HG02798 (cell line): Measurements from ENCODE around the gene SPNS1.
"Not testable (repeated sequence)": the region's sequence is repeated elsewhere in the genome, so short reads cannot be mapped to it uniquely, and the experiment has no call there.

Experiments
- ATAC-seq: cut with Tn5 transposase; IDR thresholded peaks from one replicate; pipeline ENCODE4 v1.9.1; 2021; ENCODE audit warnings: mild to moderate bottlenecking; ENCODE audit not compliant: unreplicated experiment, poor library complexity

The SPNS1 gene

GRCh38 chr16:28974437-28975157 is at the start of gene SPNS1:
Gene SPNS1 (plus strand): TSS chr16:28974778. CDS start chr16:28975152, 374 bp downstream.
- ATAC-seq = peak; percentile 93

- peak; percentile 27 for ATAC-seq
These were observed 49.0 kb upstream of the SPNS1 start for GRCh38 chr16:28925386-28926228.

GRCh38 chr16:28926284-28926683 is 48.3 kb upstream of the SPNS1 start:
- not testable (repeated sequence) for ATAC-seq

GRCh38 chr16:28927815-28928214 is 46.8 kb upstream of the SPNS1 start:
- no peak for ATAC-seq

GRCh38 chr16:28930203-28930602 is 44.4 kb upstream of the SPNS1 start:
- no peak for ATAC-seq

GRCh38 chr16:28930652-28931051 is 43.9 kb upstream of the SPNS1 start:
- no peak for ATAC-seq

- no peak for ATAC-seq
These were observed 42.8 kb upstream of the SPNS1 start, which contains the start of gene CD19 for GRCh38 chr16:28931801-28932225. Gene CD19 (plus strand): TSS chr16:28931971. CDS start chr16:28932001, 30 bp downstream.

- ATAC-seq = no peak
These were observed 42.0 kb upstream of the SPNS1 start for GRCh38 chr16:28932339-28933141.

- no peak for ATAC-seq
These were observed 41.4 kb upstream of the SPNS1 start for GRCh38 chr16:28933171-28933570.

- ATAC-seq = no peak
These were observed 39.2 kb upstream of the SPNS1 start for GRCh38 chr16:28935346-28935745.

- peak; percentile 75 for ATAC-seq
These were observed 38.4 kb upstream of the SPNS1 start for GRCh38 chr16:28935924-28936783.

- no peak for ATAC-seq
These were observed 37.8 kb upstream of the SPNS1 start for GRCh38 chr16:28936784-28937155.

GRCh38 chr16:28937222-28937876 is 37.2 kb upstream of the SPNS1 start:
- ATAC-seq = no peak

- ATAC-seq = no peak
These were observed 35.9 kb upstream of the SPNS1 start for GRCh38 chr16:28938721-28939120.

GRCh38 chr16:28939825-28940224 is 34.8 kb upstream of the SPNS1 start:
- not testable (repeated sequence) for ATAC-seq

- no peak for ATAC-seq
These were observed 31.3 kb upstream of the SPNS1 start for GRCh38 chr16:28943281-28943680.

- no peak for ATAC-seq
These were observed 27.9 kb upstream of the SPNS1 start for GRCh38 chr16:28946681-28947080.

- ATAC-seq = peak; percentile 95
These were observed 23.7 kb upstream of the SPNS1 start, which contains the start of gene NFATC2IP for GRCh38 chr16:28950648-28951409. Gene NFATC2IP (plus strand): TSS chr16:28950937. CDS start chr16:28951012, 75 bp downstream.
